ENCODE measurements around the gene ICA1. TPM values are rescaled to one million over a fixed set of nuclear protein-coding genes. Genes with fewer than 3 reads are reported as not detected.

Gene ICA1
- total RNA-seq, 1 experiment from 2014 or later, result 28.8 TPM

- no peaks in the 10 kb centered on the region for H4K20me1 ChIP-seq (ENCODE audit: control insufficient read depth, insufficient read depth, insufficient read length)
- H4K5ac ChIP-seq (ENCODE audit: insufficient read length, low read depth, low read length), result no peak overlapping the region
- Mint-ChIP-seq H3K9me3 (peaks cover 9 to 12% of the 10 kb centered on the region in 2 experiments; a peak in 4 of 5 replicates), H3K4me1 (peaks cover 0 to 2% of the 10 kb centered on the region in 2 experiments; a peak in 3 of 4 replicates), H3K4me3 (no peak overlapping the region), H3K27ac (no peak overlapping the region), H3K27me3 (ENCODE audit: low read depth) (no peaks in the 10 kb centered on the region), H3K36me3 (ENCODE audit: insufficient read depth in 1 of 3, low read depth in 3 of 3) (peaks cover 4 to 11% (median 8%) of the 10 kb centered on the region in 3 experiments)
- H3K14ac ChIP-seq (ENCODE audit: insufficient read depth, low read length), result no peak overlapping the region
- H2BK15ac ChIP-seq (ENCODE audit: low read depth, low read length), result no peak overlapping the region
- H3K4me1 ChIP-seq (ENCODE audit: insufficient read depth, low read length), result no peaks in the 10 kb centered on the region
- H3K23ac ChIP-seq (ENCODE audit: insufficient read length, low read depth, low read length), result no peak overlapping the region
- H3K23me2 ChIP-seq (ENCODE audit: insufficient read length, low read depth, low read length, poor library complexity, severe bottlenecking), result no peaks in the 10 kb centered on the region
- no peak overlapping the region for H4K8ac ChIP-seq (replicated peaks; ENCODE audit: insufficient read length, low read depth, low read length)
- no peak overlapping the region for H2AK5ac ChIP-seq (ENCODE audit: insufficient read length, low read length)
- H2BK12ac ChIP-seq (ENCODE audit: insufficient read length, low read depth, low read length), result no peak overlapping the region
- H3K4ac ChIP-seq (ENCODE audit: low read depth, low read length), result no peak overlapping the region
- no peaks in the 10 kb centered on the region for H3K79me2 ChIP-seq (ENCODE audit: insufficient read depth, low read length)
- H4K91ac ChIP-seq (ENCODE audit: insufficient read length, low read depth, low read length), result no peak overlapping the region
- no peaks in the 10 kb centered on the region for H3K79me1 ChIP-seq (ENCODE audit: insufficient read depth, low read depth, low read length, poor library complexity, severe bottlenecking)
- H3K27ac ChIP-seq (ENCODE audit: insufficient read length, low read depth, low read length), result no peak overlapping the region
- H2BK120ac ChIP-seq (ENCODE audit: low read depth, low read length, poor library complexity, severe bottlenecking), result no peak overlapping the region
- no peak overlapping the region for H3K4me2 ChIP-seq (ENCODE audit: insufficient read depth, insufficient read length, low read length)
- TF ChIP-seq, protein P1, sequence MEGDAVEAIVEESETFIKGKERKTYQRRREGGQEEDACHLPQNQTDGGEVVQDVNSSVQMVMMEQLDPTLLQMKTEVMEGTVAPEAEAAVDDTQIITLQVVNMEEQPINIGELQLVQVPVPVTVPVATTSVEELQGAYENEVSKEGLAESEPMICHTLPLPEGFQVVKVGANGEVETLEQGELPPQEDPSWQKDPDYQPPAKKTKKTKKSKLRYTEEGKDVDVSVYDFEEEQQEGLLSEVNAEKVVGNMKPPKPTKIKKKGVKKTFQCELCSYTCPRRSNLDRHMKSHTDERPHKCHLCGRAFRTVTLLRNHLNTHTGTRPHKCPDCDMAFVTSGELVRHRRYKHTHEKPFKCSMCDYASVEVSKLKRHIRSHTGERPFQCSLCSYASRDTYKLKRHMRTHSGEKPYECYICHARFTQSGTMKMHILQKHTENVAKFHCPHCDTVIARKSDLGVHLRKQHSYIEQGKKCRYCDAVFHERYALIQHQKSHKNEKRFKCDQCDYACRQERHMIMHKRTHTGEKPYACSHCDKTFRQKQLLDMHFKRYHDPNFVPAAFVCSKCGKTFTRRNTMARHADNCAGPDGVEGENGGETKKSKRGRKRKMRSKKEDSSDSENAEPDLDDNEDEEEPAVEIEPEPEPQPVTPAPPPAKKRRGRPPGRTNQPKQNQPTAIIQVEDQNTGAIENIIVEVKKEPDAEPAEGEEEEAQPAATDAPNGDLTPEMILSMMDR (conservative IDR thresholded peaks at IDR 0.05), result no peak
- H3K27me3 ChIP-seq (ENCODE audit: insufficient read depth, low read length), result no peaks in the 10 kb centered on the region
- no peak overlapping the region for H2BK20ac ChIP-seq (ENCODE audit: low read depth, low read length, poor library complexity, severe bottlenecking)
- H3K9me3 ChIP-seq (ENCODE audit: control insufficient read depth, low read depth, low read length), result no peaks in the 10 kb centered on the region
- no peak overlapping the region for H3K9ac ChIP-seq (ENCODE audit: extremely low read depth, insufficient read length, low read length)
- DNase-seq, result no peak
- no CpG with 5 or more reads among the region's 8 CpGs for WGBS (ENCODE audit: extremely low coverage, insufficient read length, low lambda C conversion rate)
- H2AFZ ChIP-seq (ENCODE audit: low read length), result no peak overlapping the region
- no peak overlapping the region for H3K18ac ChIP-seq (ENCODE audit: insufficient read length, low read depth, low read length)
- H3K56ac ChIP-seq (ENCODE audit: insufficient read length, low read depth, low read length), result no peak overlapping the region
- no peak overlapping the region for H3T11ph ChIP-seq (ENCODE audit: low read length)
- H2BK5ac ChIP-seq (ENCODE audit: insufficient read length, low read length), result no peak overlapping the region
These were observed 167.5 kb downstream of the ICA1 start for GRCh38 chr7:8094164-8095140.

Data from H9 (cell line).